ENCODE data around the gene FRMD3.

FRMD3 gene

DNA sequence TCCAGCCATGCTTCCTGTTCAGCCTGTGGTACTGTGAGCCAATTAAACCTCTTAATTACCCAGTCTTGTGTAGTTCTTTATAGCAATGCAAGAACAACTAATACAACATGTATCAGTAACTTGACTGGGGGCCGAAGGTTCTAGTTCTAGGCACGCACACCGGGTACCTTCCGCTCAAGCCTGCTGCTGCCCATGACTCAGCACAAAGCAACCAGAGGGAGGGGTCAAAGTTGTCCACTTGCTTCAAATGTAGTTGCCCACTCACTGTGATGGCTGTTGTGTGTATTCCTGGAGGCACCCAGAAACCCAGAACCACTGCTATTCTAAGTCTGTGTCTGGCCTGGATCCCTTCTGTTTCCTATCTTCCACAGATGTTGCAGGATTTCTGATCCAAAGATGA is 222.6 kb downstream of the FRMD3 start:
- TF ChIP-seq, protein P1, sequence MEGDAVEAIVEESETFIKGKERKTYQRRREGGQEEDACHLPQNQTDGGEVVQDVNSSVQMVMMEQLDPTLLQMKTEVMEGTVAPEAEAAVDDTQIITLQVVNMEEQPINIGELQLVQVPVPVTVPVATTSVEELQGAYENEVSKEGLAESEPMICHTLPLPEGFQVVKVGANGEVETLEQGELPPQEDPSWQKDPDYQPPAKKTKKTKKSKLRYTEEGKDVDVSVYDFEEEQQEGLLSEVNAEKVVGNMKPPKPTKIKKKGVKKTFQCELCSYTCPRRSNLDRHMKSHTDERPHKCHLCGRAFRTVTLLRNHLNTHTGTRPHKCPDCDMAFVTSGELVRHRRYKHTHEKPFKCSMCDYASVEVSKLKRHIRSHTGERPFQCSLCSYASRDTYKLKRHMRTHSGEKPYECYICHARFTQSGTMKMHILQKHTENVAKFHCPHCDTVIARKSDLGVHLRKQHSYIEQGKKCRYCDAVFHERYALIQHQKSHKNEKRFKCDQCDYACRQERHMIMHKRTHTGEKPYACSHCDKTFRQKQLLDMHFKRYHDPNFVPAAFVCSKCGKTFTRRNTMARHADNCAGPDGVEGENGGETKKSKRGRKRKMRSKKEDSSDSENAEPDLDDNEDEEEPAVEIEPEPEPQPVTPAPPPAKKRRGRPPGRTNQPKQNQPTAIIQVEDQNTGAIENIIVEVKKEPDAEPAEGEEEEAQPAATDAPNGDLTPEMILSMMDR (IDR thresholded peaks at IDR 0.05; ENCODE audit: control insufficient read depth, extremely low read depth, insufficient read depth): no peak
- no peak for DNase-seq (ENCODE audit: low read depth)
- no peak overlapping the region for H3K4me3 ChIP-seq (ENCODE audit: low read depth, low read length)

DNA sequence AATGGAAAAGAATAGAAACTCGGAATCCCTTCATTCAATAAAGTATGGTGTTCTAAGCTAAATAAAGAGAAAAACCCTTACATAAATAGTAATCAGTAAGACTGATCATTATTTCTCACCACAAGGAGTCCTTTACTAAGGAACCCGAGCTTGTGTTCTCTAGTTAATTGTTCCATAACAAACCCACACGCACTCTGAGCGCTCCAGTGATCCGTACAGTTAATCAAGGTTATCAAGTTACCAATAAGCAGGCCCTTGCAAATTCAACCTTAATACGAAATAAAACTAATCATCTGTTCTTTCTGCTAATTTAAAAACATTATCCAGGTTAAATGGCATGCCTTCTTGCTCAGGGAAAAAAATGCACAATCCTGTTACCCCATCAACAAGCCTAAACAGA is 224.4 kb downstream of the FRMD3 start:
- H3K4me3 ChIP-seq (ENCODE audit: low read depth, low read length): no peak overlapping the region
- TF ChIP-seq, protein P1 (IDR thresholded peaks at IDR 0.05; ENCODE audit: control insufficient read depth, extremely low read depth, insufficient read depth): no peak
- no peak for DNase-seq (ENCODE audit: low read depth)

DNA sequence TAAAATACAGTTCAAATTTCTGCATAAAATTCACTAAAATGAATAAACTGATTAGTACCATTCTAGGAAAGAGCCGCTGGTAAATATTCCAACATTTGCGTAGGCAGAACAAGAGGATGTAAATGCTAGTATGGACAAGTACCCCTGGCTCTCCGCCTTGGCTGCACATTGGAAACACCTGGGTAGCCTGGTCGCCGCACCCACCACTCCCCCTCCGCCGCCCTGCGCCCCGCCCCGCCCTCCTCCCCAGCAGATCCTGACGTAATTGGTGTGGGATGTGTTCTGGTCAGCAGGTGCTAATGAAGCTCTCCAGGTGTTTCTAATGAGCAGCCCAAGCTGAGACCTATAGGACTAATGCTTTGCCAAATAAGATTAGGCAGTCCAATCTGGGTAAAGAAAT is 225.7 kb downstream of the FRMD3 start:
- H3K4me3 ChIP-seq (ENCODE audit: low read depth, low read length): no peak overlapping the region
- TF ChIP-seq, protein P1 (IDR thresholded peaks at IDR 0.05; ENCODE audit: control insufficient read depth, extremely low read depth, insufficient read depth): no peak
- DNase-seq (ENCODE audit: low read depth): no peak

DNA sequence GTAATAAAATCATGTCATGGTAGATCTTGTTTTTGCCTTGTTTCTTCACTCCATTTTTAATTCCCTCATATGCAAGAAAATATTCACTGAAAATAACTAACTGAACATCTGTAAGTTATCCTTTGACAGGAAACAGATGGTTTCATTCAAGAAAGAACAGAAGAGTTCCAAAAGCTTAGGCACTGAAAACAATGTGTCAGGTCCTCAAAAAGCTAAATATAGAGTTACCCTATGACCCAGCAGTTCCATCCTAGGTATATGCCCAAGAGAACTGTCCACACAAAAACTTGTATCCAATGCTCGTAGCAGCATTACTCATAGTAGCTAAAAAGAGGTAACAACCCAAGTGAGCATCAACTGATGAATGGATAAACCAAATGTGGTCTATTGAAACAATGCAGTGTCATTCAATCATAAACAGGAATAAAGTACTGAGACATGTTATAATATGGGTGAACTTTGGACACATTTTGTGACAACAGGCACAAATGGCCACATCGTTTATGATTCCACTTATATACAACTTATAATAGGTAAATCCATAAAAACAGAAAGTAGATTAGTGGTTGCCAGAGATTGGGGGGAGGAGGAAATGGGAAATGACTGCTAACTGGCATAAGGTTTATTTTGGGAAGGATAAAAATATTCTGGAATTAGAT is 231.0 kb downstream of the FRMD3 start:
- TF ChIP-seq, protein P1 (IDR thresholded peaks at IDR 0.05; ENCODE audit: control insufficient read depth, extremely low read depth, insufficient read depth): no peak
- no peak overlapping the region for H3K4me3 ChIP-seq (ENCODE audit: low read depth, low read length)
- no peak for DNase-seq (ENCODE audit: low read depth)

DNA sequence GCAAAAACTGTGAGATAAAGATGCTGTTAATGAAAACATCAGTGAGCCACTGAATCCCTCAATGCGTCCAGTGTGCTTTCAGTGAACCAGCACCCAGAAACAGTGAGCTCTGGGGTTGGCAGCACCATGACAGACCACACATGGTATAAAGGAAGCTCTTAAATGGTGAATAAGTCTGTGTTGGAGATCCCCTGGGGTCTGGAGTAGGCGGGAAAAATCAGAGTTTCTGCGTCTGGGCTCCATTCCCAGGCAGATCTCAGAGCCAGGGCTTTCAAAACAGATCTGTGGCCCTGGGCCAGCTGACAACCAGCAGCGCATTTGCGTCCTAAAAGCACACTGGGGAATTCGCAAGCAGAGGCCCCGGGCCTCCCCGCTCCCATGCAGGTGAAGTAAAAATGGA is 233.5 kb downstream of the FRMD3 start:
- no peak overlapping the region for H3K4me3 ChIP-seq (ENCODE audit: low read depth, low read length)
- DNase-seq (ENCODE audit: low read depth): no peak
- TF ChIP-seq, protein P1 (IDR thresholded peaks at IDR 0.05; ENCODE audit: control insufficient read depth, extremely low read depth, insufficient read depth): no peak

DNA sequence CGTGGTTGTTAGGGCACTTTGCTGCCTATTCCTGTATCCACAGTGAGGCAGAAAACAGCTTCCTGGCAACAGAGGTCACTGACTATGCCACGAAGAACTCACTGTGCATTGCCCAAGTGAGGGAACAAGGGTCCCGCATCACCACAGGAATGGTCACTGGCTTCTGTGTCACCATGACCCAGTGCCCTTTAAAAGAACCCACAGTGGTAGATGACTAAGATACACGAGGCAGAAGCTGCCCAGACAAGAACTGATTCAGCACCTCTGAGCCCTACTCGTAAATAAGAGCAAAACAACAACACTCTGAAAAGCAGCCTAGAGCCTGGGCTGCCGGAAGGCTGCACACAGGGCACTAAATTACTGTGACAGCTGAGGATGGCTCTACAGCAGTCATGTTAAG is 238.6 kb downstream of the FRMD3 start:
- TF ChIP-seq, protein P1 (IDR thresholded peaks at IDR 0.05; ENCODE audit: control insufficient read depth, extremely low read depth, insufficient read depth): no peak

DNA sequence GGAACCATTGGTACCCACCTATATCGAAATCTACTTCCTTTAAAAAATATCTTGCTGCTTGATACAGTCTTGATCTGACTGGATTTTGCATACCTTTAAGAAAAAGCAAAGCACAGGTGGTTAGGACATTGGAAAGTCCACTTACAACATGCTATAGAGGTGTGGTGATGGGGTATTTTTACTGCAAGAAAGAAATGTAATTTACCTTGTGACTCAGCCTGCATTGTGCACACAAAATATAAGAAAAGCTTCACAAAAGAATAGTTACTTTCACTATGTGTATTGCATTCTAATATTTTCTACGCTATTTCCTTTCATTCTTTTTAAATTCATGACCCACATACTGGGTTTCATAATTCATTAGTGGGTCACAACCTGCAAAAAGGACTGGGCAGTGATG is 239.1 kb downstream of the FRMD3 start:
- DNase-seq (ENCODE audit: low read depth): no peak
- TF ChIP-seq, protein P1 (IDR thresholded peaks at IDR 0.05; ENCODE audit: control insufficient read depth, extremely low read depth, insufficient read depth): no peak
- no peak overlapping the region for H3K4me3 ChIP-seq (ENCODE audit: low read depth, low read length)

More for the DNA sequence above, 238.6 kb downstream of the FRMD3 start:
- DNase-seq (ENCODE audit: low read depth): no peak
- H3K4me3 ChIP-seq (ENCODE audit: low read depth, low read length): no peak overlapping the region
